GM12878 (cell line): ENCODE results near the gene PPOX. TPM values are rescaled to one million over a fixed set of nuclear protein-coding genes. Genes with fewer than 3 reads are reported as not detected.
A peak's percentile ranks its signal among the peaks of the same experiment; 100 is the strongest.

Experiments
- ATAC-seq: fragments of 200-7000 bp; cut with Tn5 transposase; 3 replicates; pipeline ENCODE4 v1.9.1; 2020; ENCODE audit warnings: mild to moderate bottlenecking, moderate library complexity
- BruUV-seq: library from RNA; stranded (reverse); fragments of 400-500 nt; replicated peaks from 2 replicates; lab custom pipeline; 2021; lab: Mats Ljungman, UMichigan
- CTCF ChIA-PET: fragments of 300-600 bp; sonication (Branson Sonifier 250); formaldehyde crosslinking; extraction: SDS; loops from one replicate; lab custom pipeline; 2021; ENCODE audit warnings: inconsistent platforms; lab: Yijun Ruan, JAX
- POLR2A ChIA-PET: fragments of 350-600 bp; formaldehyde crosslinking; extraction: SDS; loops from one replicate; lab custom pipeline; 2021; ENCODE audit warnings: inconsistent platforms; lab: Charles Lee
- RAD21 ChIA-PET: fragments of 300-600 bp; sonication (Branson Sonifier 250); formaldehyde crosslinking; loops from one replicate; lab custom pipeline; 2023; ENCODE audit warnings: antibody characterized with exemption; ENCODE audit not compliant: unreplicated experiment; lab: Charles Lee
- SMC1A ChIA-PET: fragments of 300-600 bp; sonication (Branson Sonifier 250); formaldehyde crosslinking; loops from one replicate; lab custom pipeline; 2023; ENCODE audit not compliant: unreplicated experiment, uncharacterized antibody; lab: Charles Lee
- DNase-seq: peaks from one replicate; pipeline ENCODE4 v3.0.0-alpha.2; 2011; ENCODE audit warnings: low read depth, low spot score
- FAIRE-seq: peaks from 3 replicates; lab custom pipeline; 2011; peaks lifted over from hg19 to GRCh38; lab: Jason Lieb, UNC
- H2AFZ ChIP-seq: 2 replicates; pipeline ENCODE4 v1.6.0; 2011; ENCODE audit warnings: low read depth, low read length, control low read depth; ENCODE audit not compliant: control insufficient read depth
- H3K27ac ChIP-seq: 2 replicates; pipeline ENCODE4 v1.5.1; 2011; ENCODE audit warnings: control low read depth; ENCODE audit not compliant: control insufficient read depth, insufficient read depth
- H3K27me3 ChIP-seq, 2 experiments: replicated peaks in 1 of 2; 2 replicates each; pipeline versions ENCODE4 v1.6.0 to v1.6.1; 2011; ENCODE audit warnings: low read length in 1 of 2; ENCODE audit not compliant: control insufficient read depth in 2 of 2, insufficient read depth in 2 of 2
- H3K36me3 ChIP-seq, 2 experiments: 2 replicates each; pipeline ENCODE4 v1.5.1; 2011; ENCODE audit warnings: low read length in 1 of 2; ENCODE audit not compliant: control insufficient read depth in 2 of 2, insufficient read depth in 2 of 2
- H3K4me1 ChIP-seq: 2 replicates; pipeline ENCODE4 v1.6.1; 2011; ENCODE audit warnings: mild to moderate bottlenecking, low read length, moderate library complexity, mixed read lengths; ENCODE audit not compliant: control insufficient read depth, insufficient read depth
- H3K4me2 ChIP-seq: 2 replicates; pipeline ENCODE4 v1.6.0; 2011; ENCODE audit warnings: control low read depth; ENCODE audit not compliant: control insufficient read depth, insufficient read depth
- H3K4me3 ChIP-seq: fragments of 200-600 bp; sonication (generic); 2 replicates; pipeline ENCODE4 v1.5.1; 2016
- H3K79me2 ChIP-seq: 2 replicates; pipeline ENCODE4 v1.6.0; 2011; ENCODE audit warnings: low read length; ENCODE audit not compliant: control insufficient read depth, insufficient read depth
- H3K9ac ChIP-seq: 2 replicates; pipeline ENCODE4 v1.8.0; 2011; ENCODE audit warnings: low read length, control low read depth, mixed read lengths; ENCODE audit not compliant: control insufficient read depth, insufficient read depth
- H3K9me3 ChIP-seq: replicated peaks from 3 replicates; pipeline ENCODE4 v1.5.1; 2011; ENCODE audit warnings: mild to moderate bottlenecking, low read length; ENCODE audit not compliant: control insufficient read depth, insufficient read depth
- H4K20me1 ChIP-seq: 2 replicates; pipeline ENCODE4 v1.6.0; 2011; ENCODE audit not compliant: control insufficient read depth, insufficient read depth
- BACH1 ChIP-seq: fragments of 450-650 bp; IDR thresholded peaks from 2 replicates; pipeline ENCODE4 v1.6.1; 2017; ENCODE audit warnings: mild to moderate bottlenecking, borderline replicate concordance
- FOS ChIP-seq: IDR thresholded peaks from 3 replicates; pipeline ENCODE4 v1.6.1; 2011; ENCODE audit warnings: borderline replicate concordance; ENCODE audit not compliant: insufficient read length; ENCODE audit errors: extremely low read depth
- JUND ChIP-seq: IDR thresholded peaks from 2 replicates; pipeline ENCODE4 v1.6.1; 2012; ENCODE audit warnings: low read depth, mild to moderate bottlenecking, low read length, improper control_type of control experiment, moderate library complexity
- RFX5 ChIP-seq: IDR thresholded peaks from 2 replicates; pipeline ENCODE4 v1.6.1; 2011; ENCODE audit warnings: low read depth, low read length, improper control_type of control experiment
- USF2 ChIP-seq: IDR thresholded peaks from 2 replicates; pipeline ENCODE4 v1.6.1; 2011; ENCODE audit warnings: low read depth, low read length, improper control_type of control experiment, borderline replicate concordance
- WGBS: methylation state at CpG from one replicate; pipeline ENCODE4 v1.1.6; 2016; ENCODE audit warnings: low lambda C conversion rate; ENCODE audit not compliant: insufficient replicate concordance, insufficient coverage; ENCODE audit errors: missing lambda C conversion rate; 5-methylcytosine and 5-hydroxymethylcytosine counted together
- in situ Hi-C: fragments of 300-500 bp; cut with MboI; formaldehyde crosslinking; loops from 9 replicates; pipeline ENCODE4 v1.14.3; 2018; ENCODE audit warnings: mixed read lengths
- intact Hi-C: fragments of 100-400 bp; cut with micrococcal nuclease; formaldehyde crosslinking; loops from one replicate; pipeline ENCODE4 v1.14.2; 2022; ENCODE audit not compliant: unreplicated experiment
- polyA plus RNA-seq, 11 experiments: library from polyadenylated mRNA; depleted of rRNA in 4 of 11; unstranded in 6 of 11; stranded (reverse) in 5 of 11; fragments of >200 nt; fragmentation: Nextera tagmentation in 4 of 11; fragmentation: Illumina TruSeq in 1 of 11; extraction: Ambion mirVana in 4 of 11; extraction: Trizol in 1 of 11; gene quantifications; 1 replicate in 1 of 11; 2 replicates in 10 of 11; pipeline versions ENCODE4 v1.2.1 to v1.2.3, GENCODE V29; 2011 to 2016; ENCODE audit warnings: inconsistent platforms in 2 of 11, missing spikeins in 2 of 11, low read depth in 1 of 11
- total RNA-seq, 4 experiments: library from RNA; depleted of rRNA in 3 of 4; stranded (reverse); fragments of >200 nt in 3 of 4; fragmentation: Illumina TruSeq in 1 of 4; extraction: Trizol in 1 of 4; gene quantifications; 2 replicates each; pipeline versions ENCODE4 v1.2.1 to v1.2.3, GENCODE V29; 2013 to 2021
- TF ChIP-seq, protein P1 (sequence below): fragments of 450-650 bp; IDR thresholded peaks from 2 replicates; pipeline ENCODE4 v1.6.1; 2018; ENCODE audit warnings: borderline replicate concordance, mild to moderate bottlenecking; ENCODE audit not compliant: partially characterized antibody

The PPOX gene
- total and polyA plus RNA-seq, 10 of the 15 experiments (the other 5 are each of a cell fraction or from before 2014, with no cell fraction given) = 8.9 to 31.5 (median 20.3) TPM

DNA sequence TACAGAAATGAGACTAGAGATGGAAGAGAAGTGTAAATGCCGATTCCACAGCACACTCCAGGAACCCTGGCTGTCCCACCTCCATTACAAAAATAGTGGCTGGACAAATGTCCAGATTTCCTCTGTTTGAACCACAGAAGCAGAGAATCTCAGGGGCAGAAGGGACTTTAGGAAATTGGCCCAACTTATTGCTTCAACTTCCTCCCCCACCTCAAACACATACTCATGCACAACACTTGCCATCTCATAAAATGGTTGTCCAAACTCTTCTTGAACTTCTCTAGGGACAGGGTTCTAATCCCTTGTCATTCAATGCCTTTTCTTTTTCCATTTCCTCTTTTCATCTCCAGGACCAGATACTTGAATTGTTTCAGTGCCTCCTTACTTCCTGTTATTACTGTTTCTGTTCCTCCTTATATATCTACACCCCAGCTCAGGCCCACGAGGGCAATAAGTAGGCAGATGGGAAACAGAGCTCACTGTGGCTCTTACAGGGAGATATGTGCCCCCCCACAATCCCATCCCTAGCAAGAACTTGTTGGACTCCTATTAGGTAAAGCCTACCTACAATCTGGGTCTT is 19.6 kb downstream of the PPOX start (continued):
- no peak for TF ChIP-seq FOS
- TF ChIP-seq USF2 = no peak
- no peak for TF ChIP-seq BACH1

- in situ Hi-C loops = no loop called here
- no peak overlapping the region for H3K4me2 ChIP-seq
- ChIA-PET CTCF (interaction anchor here (1.0 to 4.5 kb wide), 2 partner anchors 15 to 39 kb away, joined by 4 to 30 read pairs; partner anchors contain the start of genes NDUFS2 and TOMM40L), POLR2A (interaction anchor here (1.6 kb wide), 2 partner anchors 11 to 38 kb away, joined by 8 read pairs; partner anchors contain the start of genes B4GALT3 and TOMM40L), SMC1A (interaction anchor here (1.7 to 3.0 kb wide), 3 partner anchors 7 to 21 kb away, joined by 11 to 19 read pairs (median 14); partner anchors contain the start of genes NDUFS2 and PPOX), RAD21 (interaction anchor here (2.4 kb wide), 1 partner anchor 39 kb away, joined by 13 read pairs; the partner anchor contains the start of gene TOMM40L)
- TF ChIP-seq RFX5 (no peak), JUND (no peak)
- TF ChIP-seq, protein P1, sequence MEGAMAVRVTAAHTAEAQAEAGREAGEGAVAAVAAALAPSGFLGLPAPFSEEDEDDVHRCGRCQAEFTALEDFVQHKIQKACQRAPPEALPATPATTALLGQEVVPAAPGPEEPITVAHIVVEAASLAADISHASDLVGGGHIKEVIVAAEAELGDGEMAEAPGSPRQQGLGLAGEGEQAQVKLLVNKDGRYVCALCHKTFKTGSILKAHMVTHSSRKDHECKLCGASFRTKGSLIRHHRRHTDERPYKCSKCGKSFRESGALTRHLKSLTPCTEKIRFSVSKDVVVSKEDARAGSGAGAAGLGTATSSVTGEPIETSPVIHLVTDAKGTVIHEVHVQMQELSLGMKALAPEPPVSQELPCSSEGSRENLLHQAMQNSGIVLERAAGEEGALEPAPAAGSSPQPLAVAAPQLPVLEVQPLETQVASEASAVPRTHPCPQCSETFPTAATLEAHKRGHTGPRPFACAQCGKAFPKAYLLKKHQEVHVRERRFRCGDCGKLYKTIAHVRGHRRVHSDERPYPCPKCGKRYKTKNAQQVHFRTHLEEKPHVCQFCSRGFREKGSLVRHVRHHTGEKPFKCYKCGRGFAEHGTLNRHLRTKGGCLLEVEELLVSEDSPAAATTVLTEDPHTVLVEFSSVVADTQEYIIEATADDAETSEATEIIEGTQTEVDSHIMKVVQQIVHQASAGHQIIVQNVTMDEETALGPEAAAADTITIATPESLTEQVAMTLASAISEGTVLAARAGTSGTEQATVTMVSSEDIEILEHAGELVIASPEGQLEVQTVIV = no peak
- H3K9me3 ChIP-seq = no peaks in the 10 kb centered on the region
- DNase-seq (no peak), FAIRE-seq (no peak), ATAC-seq (no peak)
- H4K20me1 ChIP-seq = no peaks in the 10 kb centered on the region
- H3K79me2 ChIP-seq = peaks cover 14% of the 10 kb centered on the region
- peak overlapping the region; percentile 97 for H3K27ac ChIP-seq
- H3K36me3 ChIP-seq = no peaks in the 10 kb centered on the region
- H3K4me1 ChIP-seq = peaks cover 43% of the 10 kb centered on the region
- no peak overlapping the region for H3K4me3 ChIP-seq
- no peak overlapping the region for H3K9ac ChIP-seq
- intact Hi-C loops = no loop called here
- WGBS = 72% methylated on average over 3 of the region's 3 CpGs
- no TSS peak for BruUV-seq
- peak overlapping the region; percentile 70 for H2AFZ ChIP-seq
- no peaks in the 10 kb centered on the region for H3K27me3 ChIP-seq
These were observed 21.1 kb downstream of the PPOX start for GRCh38 chr1:161187311-161187710.
